MM.1S (cell line): ENCODE data around the gene GCK.

Experiments used
- DNase-seq: peaks from one replicate; pipeline ENCODE4 v3.0.0-alpha.2; 2015
- H2AFZ ChIP-seq: fragments of 300-600 bp; sonication (generic); 2 replicates; pipeline ENCODE4 v1.6.0; 2016; ENCODE audit warnings: antibody characterized with exemption, low read length
- H3F3A ChIP-seq: fragments of 300-600 bp; sonication (generic); 2 replicates; pipeline ENCODE4 v1.6.1; 2016; ENCODE audit warnings: mild to moderate bottlenecking, antibody characterized with exemption, low read length, moderate library complexity, mixed read lengths; ENCODE audit not compliant: insufficient read depth
- H3K27ac ChIP-seq: fragments of 300-600 bp; sonication (generic); 2 replicates; pipeline ENCODE4 v1.5.1; 2016; ENCODE audit warnings: mild to moderate bottlenecking, low read length
- H3K27me3 ChIP-seq: fragments of 300-600 bp; sonication (generic); replicated peaks from 2 replicates; pipeline ENCODE4 v1.6.0; 2016; ENCODE audit warnings: low read length; ENCODE audit not compliant: insufficient read depth
- H3K36me3 ChIP-seq: fragments of 300-600 bp; sonication (generic); replicated peaks from 2 replicates; pipeline ENCODE4 v1.6.1; 2016; ENCODE audit warnings: mild to moderate bottlenecking, low read length, mixed read lengths; ENCODE audit not compliant: insufficient read depth
- H3K4me1 ChIP-seq: fragments of 300-600 bp; sonication (generic); 2 replicates; pipeline ENCODE4 v1.6.1; 2016; ENCODE audit warnings: low read length, mixed read lengths
- H3K4me2 ChIP-seq: fragments of 300-600 bp; sonication (generic); 2 replicates; pipeline ENCODE4 v1.6.0; 2016; ENCODE audit warnings: low read depth, low read length
- H3K4me3 ChIP-seq: fragments of 300-600 bp; sonication (generic); 2 replicates; pipeline ENCODE4 v1.5.1; 2016; ENCODE audit warnings: low read length, mixed read lengths
- H3K79me2 ChIP-seq: fragments of 300-600 bp; sonication (generic); 2 replicates; pipeline ENCODE4 v1.6.1; 2016; ENCODE audit warnings: mixed run types, low read length, mixed read lengths
- H3K9ac ChIP-seq: fragments of 300-600 bp; sonication (generic); 2 replicates; pipeline ENCODE4 v1.6.1; 2016; ENCODE audit warnings: low read length, mixed read lengths
- H3K9me2 ChIP-seq: fragments of 300-600 bp; sonication (generic); replicated peaks from 2 replicates; pipeline ENCODE4 v1.6.1; 2016; ENCODE audit warnings: mild to moderate bottlenecking, low read length, mixed read lengths; ENCODE audit not compliant: insufficient read depth
- H3K9me3 ChIP-seq: fragments of 300-600 bp; sonication (generic); replicated peaks from 2 replicates; pipeline ENCODE4 v1.6.1; 2016; ENCODE audit warnings: mild to moderate bottlenecking, low read length, mixed read lengths; ENCODE audit not compliant: insufficient read depth
- H4K20me1 ChIP-seq: fragments of 300-600 bp; sonication (generic); 2 replicates; pipeline ENCODE4 v1.6.1; 2016; ENCODE audit warnings: mild to moderate bottlenecking, low read length, moderate library complexity, mixed read lengths; ENCODE audit not compliant: insufficient read depth
- EZH2 ChIP-seq: fragments of 300-600 bp; sonication (generic); optimal IDR thresholded peaks from 2 replicates; pipeline ENCODE3; 2017; ENCODE audit warnings: low read depth, mild to moderate bottlenecking, antibody characterized with exemption, low read length, mixed read lengths
- EZH2phosphoT487 ChIP-seq: fragments of 300-600 bp; sonication (generic); IDR thresholded peaks from 2 replicates; pipeline ENCODE4 v1.6.1; 2018; ENCODE audit warnings: antibody characterized with exemption, low read length
- TF ChIP-seq, protein P1 (sequence below): fragments of 300-600 bp; sonication (generic); IDR thresholded peaks from 2 replicates; pipeline ENCODE4 v1.5.1; 2016; ENCODE audit warnings: antibody characterized with exemption, low read length, mixed read lengths

GCK gene

DNA sequence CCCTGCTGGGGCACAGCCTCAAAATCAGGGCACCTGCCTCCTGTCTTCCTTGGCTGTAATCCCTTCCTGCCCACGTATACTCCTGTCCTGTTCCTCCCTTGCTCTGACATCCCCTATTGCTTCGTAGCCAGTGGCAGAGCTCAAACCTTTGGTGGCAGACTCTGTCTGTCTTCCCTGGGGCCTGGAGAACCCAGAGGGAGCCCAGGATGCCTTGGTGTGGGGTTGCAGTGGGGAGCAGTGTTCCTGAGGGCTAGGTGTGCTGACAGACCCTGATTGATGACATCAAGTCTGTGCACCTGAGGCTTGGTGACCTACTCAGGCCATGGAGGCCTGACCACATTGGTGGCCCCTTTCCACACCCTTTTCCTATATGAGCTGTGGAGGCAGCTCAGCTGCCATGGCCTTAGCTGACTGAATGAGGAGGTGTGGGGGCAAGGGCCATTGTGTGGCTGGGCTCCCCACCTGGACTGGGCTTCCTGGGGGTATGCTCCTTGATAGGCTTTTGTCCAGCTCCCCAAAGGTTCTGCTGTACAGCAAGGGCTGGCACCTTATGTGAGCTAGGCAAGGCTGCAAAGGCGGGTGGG, 5.4 kb upstream of the GCK start:
- H3F3A ChIP-seq, result no peaks in the 10 kb centered on the region
- no peak overlapping the region for H3K4me2 ChIP-seq
- no peak overlapping the region for H3K4me3 ChIP-seq
- no peaks in the 10 kb centered on the region for H3K27me3 ChIP-seq
- H3K36me3 ChIP-seq, result no peaks in the 10 kb centered on the region
- DNase-seq, result no peak
- no peak for TF ChIP-seq EZH2
- TF ChIP-seq, protein P1, sequence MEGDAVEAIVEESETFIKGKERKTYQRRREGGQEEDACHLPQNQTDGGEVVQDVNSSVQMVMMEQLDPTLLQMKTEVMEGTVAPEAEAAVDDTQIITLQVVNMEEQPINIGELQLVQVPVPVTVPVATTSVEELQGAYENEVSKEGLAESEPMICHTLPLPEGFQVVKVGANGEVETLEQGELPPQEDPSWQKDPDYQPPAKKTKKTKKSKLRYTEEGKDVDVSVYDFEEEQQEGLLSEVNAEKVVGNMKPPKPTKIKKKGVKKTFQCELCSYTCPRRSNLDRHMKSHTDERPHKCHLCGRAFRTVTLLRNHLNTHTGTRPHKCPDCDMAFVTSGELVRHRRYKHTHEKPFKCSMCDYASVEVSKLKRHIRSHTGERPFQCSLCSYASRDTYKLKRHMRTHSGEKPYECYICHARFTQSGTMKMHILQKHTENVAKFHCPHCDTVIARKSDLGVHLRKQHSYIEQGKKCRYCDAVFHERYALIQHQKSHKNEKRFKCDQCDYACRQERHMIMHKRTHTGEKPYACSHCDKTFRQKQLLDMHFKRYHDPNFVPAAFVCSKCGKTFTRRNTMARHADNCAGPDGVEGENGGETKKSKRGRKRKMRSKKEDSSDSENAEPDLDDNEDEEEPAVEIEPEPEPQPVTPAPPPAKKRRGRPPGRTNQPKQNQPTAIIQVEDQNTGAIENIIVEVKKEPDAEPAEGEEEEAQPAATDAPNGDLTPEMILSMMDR, result no peak
- TF ChIP-seq EZH2phosphoT487, result no peak
- no peaks in the 10 kb centered on the region for H3K79me2 ChIP-seq
- no peaks in the 10 kb centered on the region for H4K20me1 ChIP-seq
- H2AFZ ChIP-seq, result no peak overlapping the region
- H3K9me3 ChIP-seq, result no peaks in the 10 kb centered on the region
- H3K27ac ChIP-seq, result no peak overlapping the region
- no peaks in the 10 kb centered on the region for H3K9me2 ChIP-seq
- H3K9ac ChIP-seq, result no peak overlapping the region
- no peaks in the 10 kb centered on the region for H3K4me1 ChIP-seq

DNA sequence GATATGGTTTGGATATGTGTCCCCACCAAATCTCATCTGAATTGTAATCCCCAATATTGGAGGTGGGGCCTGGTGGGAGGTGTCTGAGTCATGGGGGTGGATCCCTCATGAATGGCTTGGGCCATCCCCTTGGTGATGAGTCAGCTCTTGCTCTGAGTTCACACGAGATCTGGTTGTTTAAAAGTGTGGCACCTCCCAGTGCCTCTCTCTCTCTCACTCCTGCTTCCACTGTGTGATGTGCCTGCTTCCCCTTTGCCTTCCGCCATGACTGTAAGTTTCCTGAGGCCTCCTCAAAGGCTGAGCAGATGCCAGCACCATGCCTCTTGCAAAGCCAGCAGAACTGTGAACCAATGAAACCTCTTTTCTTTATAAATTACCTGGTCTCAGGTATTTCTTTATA, 4.8 kb upstream of the GCK start:
- H3K9ac ChIP-seq, result no peak overlapping the region
- no peak overlapping the region for H3K27ac ChIP-seq
- H2AFZ ChIP-seq, result no peak overlapping the region
- no peak overlapping the region for H3K4me2 ChIP-seq
- no peaks in the 10 kb centered on the region for H3K9me2 ChIP-seq
- no peak for TF ChIP-seq EZH2
- TF ChIP-seq, protein P1, result no peak
- no peak for TF ChIP-seq EZH2phosphoT487
- DNase-seq, result no peak
- no peaks in the 10 kb centered on the region for H3K9me3 ChIP-seq
- no peaks in the 10 kb centered on the region for H3K36me3 ChIP-seq
- no peaks in the 10 kb centered on the region for H3K4me1 ChIP-seq
- no peaks in the 10 kb centered on the region for H3K79me2 ChIP-seq
- no peak overlapping the region for H3K4me3 ChIP-seq
- H3F3A ChIP-seq, result no peaks in the 10 kb centered on the region
- H4K20me1 ChIP-seq, result no peaks in the 10 kb centered on the region
- no peaks in the 10 kb centered on the region for H3K27me3 ChIP-seq

DNA sequence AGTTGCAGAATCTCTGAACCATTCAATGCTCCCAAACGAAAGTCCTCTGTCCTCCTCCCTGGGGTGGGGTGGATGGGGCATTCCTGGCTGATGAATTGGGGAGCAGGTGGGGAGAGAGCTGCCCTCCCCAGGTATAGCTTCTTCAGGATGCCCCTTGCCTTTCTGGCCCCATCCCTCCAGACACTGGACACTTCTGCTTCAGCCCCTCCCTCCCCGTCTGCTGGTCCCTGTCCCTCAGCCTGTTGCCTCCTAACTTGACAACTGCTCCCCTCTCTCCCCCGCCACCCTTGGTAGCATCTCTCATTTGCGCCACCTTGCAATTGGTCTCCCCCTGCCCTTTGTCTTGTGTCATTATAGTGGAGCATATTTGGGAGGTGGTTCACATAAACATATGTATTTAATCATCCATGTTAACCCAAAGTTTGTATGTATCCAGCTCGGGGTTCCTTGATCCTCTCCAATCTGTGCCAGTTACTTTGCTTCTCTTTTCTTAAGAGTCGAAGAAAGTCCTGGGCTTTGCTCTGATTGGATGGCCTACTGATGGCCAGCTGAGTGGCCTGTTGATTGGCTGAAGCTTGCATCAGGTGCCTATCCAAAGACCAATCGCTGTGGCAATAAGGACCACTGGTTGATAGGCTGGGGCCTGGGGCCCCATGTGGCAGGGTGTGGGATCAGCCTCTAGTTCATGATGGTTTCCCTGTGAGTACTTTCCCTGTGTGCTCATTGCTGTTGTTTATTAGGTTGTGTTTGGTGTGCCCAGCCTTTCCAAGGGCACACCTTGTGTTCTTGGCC, 4.0 kb upstream of the GCK start:
- Histone ChIP-seq H3K9me3 (no peaks in the 10 kb centered on the region), H2AFZ (no peak overlapping the region), H3K27me3 (no peaks in the 10 kb centered on the region), H3K4me1 (no peaks in the 10 kb centered on the region), H3K4me2 (no peak overlapping the region), H3K9me2 (no peaks in the 10 kb centered on the region), H3K27ac (no peak overlapping the region), H3K36me3 (no peaks in the 10 kb centered on the region), H3K9ac (no peak overlapping the region), H4K20me1 (no peaks in the 10 kb centered on the region), H3K79me2 (no peaks in the 10 kb centered on the region), H3F3A (no peaks in the 10 kb centered on the region), H3K4me3 (no peak overlapping the region)
- no peak for DNase-seq
- TF ChIP-seq, protein P1, result no peak
- TF ChIP-seq EZH2phosphoT487 (no peak), EZH2 (no peak)
